ENCODE data around the gene OR10G8.
"Not testable (repeated sequence)": the region's sequence is repeated elsewhere in the genome, so short reads cannot be mapped to it uniquely, and the experiment has no call there.

The OR10G8 gene

GRCh38 chr11:124026498-124026897 is at the start of gene OR10G8:
Gene OR10G8 (plus strand): TSS chr11:124026798. CDS start chr11:124029623, 2,825 bp downstream.
- DNase-seq (ENCODE audit: low spot score): no peak

- peak; percentile 13 for DNase-seq (ENCODE audit: low spot score)
Measured at GRCh38 chr11:123977731-123978347, 48.8 kb upstream of the OR10G8 start, which contains the start of gene OR10S1. Gene OR10S1 (minus strand): TSS chr11:123977781. CDS start chr11:123977664, 117 bp downstream.

GRCh38 chr11:123979311-123979710 is 47.3 kb upstream of the OR10G8 start:
- no peak for DNase-seq (ENCODE audit: low spot score)

- DNase-seq (ENCODE audit: low spot score): no peak
Measured at GRCh38 chr11:123995119-123995518, 31.5 kb upstream of the OR10G8 start, which contains the start of gene OR10G6. Gene OR10G6 (minus strand): TSS chr11:123995161. CDS start chr11:123995161, 0 bp downstream.

GRCh38 chr11:124012697-124013096 is 13.9 kb upstream of the OR10G8 start, which contains the start of gene OR10G4:
Gene OR10G4 (plus strand): TSS chr11:124012997. CDS start chr11:124015575, 2,578 bp downstream.
- DNase-seq (ENCODE audit: low spot score): no peak

GRCh38 chr11:124015837-124016236 is 10.8 kb upstream of the OR10G8 start:
- DNase-seq (ENCODE audit: low spot score): not testable (repeated sequence)

- no peak for DNase-seq (ENCODE audit: low spot score)
Measured at GRCh38 chr11:124036666-124037065, 10.1 kb downstream of the OR10G8 start.

- no peak for DNase-seq (ENCODE audit: low spot score)
Measured at GRCh38 chr11:124039557-124039956, 13.0 kb downstream of the OR10G8 start.

GRCh38 chr11:124041254-124041653 is 14.7 kb downstream of the OR10G8 start, which contains the start of gene OR10G7:
Gene OR10G7 (minus strand): TSS chr11:124041325. CDS start chr11:124039001, 2,324 bp downstream.
- DNase-seq (ENCODE audit: low spot score): peak; percentile 4

GRCh38 chr11:124043420-124043819 is 16.8 kb downstream of the OR10G8 start:
- no peak for DNase-seq (ENCODE audit: low spot score)

- DNase-seq (ENCODE audit: low spot score): no peak
Measured at GRCh38 chr11:124050748-124051147, 24.1 kb downstream of the OR10G8 start.

GRCh38 chr11:124052966-124053365 is 26.4 kb downstream of the OR10G8 start:
- no peak for DNase-seq (ENCODE audit: low spot score)

- no peak for DNase-seq (ENCODE audit: low spot score)
Measured at GRCh38 chr11:124068601-124069110, 42.1 kb downstream of the OR10G8 start.

- peak; percentile 64 for DNase-seq (ENCODE audit: low spot score)
Measured at GRCh38 chr11:124069429-124070401, 43.1 kb downstream of the OR10G8 start.

GRCh38 chr11:124070915-124071622 is 44.5 kb downstream of the OR10G8 start:
- peak; percentile 73 for DNase-seq (ENCODE audit: low spot score)

- DNase-seq (ENCODE audit: low spot score): no peak
Measured at GRCh38 chr11:124071623-124071948, 45.0 kb downstream of the OR10G8 start.

GRCh38 chr11:124072147-124072546 is 45.5 kb downstream of the OR10G8 start:
- DNase-seq (ENCODE audit: low spot score): no peak

- DNase-seq (ENCODE audit: low spot score): no peak
Measured at GRCh38 chr11:124074554-124074953, 48.0 kb downstream of the OR10G8 start.

GRCh38 chr11:124075492-124075840 is 48.9 kb downstream of the OR10G8 start:
- no peak for DNase-seq (ENCODE audit: low spot score)

GRCh38 chr11:124075841-124076651 is 49.4 kb downstream of the OR10G8 start:
- peak; percentile 22 for DNase-seq (ENCODE audit: low spot score)

- DNase-seq (ENCODE audit: low spot score): no peak
Measured at GRCh38 chr11:124077266-124077665, 50.7 kb downstream of the OR10G8 start.
